ENCODE results near the gene LSP1. TPM values are rescaled to one million over a fixed set of nuclear protein-coding genes. Genes with fewer than 3 reads are reported as not detected.
A peak's percentile ranks its signal among the peaks of the same experiment; 100 is the strongest.

LSP1 gene
- total and polyA plus RNA-seq, 2 of the 4 experiments (the other 2 are of a cell fraction) = not detected

GRCh38 chr11:1837171-1838076, 15.5 kb upstream of the LSP1 start:
- CTCF ChIA-PET = no interaction called here
- BruUV-seq (replicated peaks) = no TSS peak

More at GRCh38 chr11:1837171-1838076, 15.5 kb upstream of the LSP1 start:
- ATAC-seq (ENCODE audit: low read depth) = peak; percentile 91
- intact Hi-C loops (cut with micrococcal nuclease) (loop anchor here (1.0 kb wide), 2 partner anchors 315 to 319 kb away; no protein-coding TSS in a partner anchor), dilution Hi-C loops (cut with HindIII; ENCODE audit: low sequenced_read_pairs, unreplicated experiment) (no loop called here), in situ Hi-C loops (cut with MboI; ENCODE audit: low sequenced_read_pairs) (no loop called here)
- Histone ChIP-seq H3K36me3 (ENCODE audit: control insufficient read depth, insufficient read depth, low read length) (no peaks in the 10 kb centered on the region), H2BK120ac (ENCODE audit: low read depth, low read length) (no peak overlapping the region), H3K4me1 (ENCODE audit: control insufficient read depth, insufficient read depth, low read length) (no peaks in the 10 kb centered on the region), H3K56ac (ENCODE audit: extremely low read depth, insufficient read depth, low read length) (no peak overlapping the region), H2BK5ac (ENCODE audit: low read depth, low read length, poor library complexity, severe bottlenecking) (no peak overlapping the region), H2AK5ac (ENCODE audit: low read depth, low read length) (no peak overlapping the region), H3K9me3 (ENCODE audit: control insufficient read depth, insufficient read depth, low read length) (no peaks in the 10 kb centered on the region), H2AK9ac (replicated peaks; ENCODE audit: low read depth, low read length, poor library complexity) (peak overlapping the region; percentile 50), H3K4me3 (ENCODE audit: insufficient read depth, low read depth, low read length) (no peak overlapping the region), H2BK15ac (ENCODE audit: low read depth, low read length) (no peak overlapping the region), H3K18ac (ENCODE audit: low read depth, low read length) (no peak overlapping the region), H4K8ac (ENCODE audit: low read depth in 2 of 2, low read length in 2 of 2) (no peak overlapping the region), H2AFZ (replicated peaks; ENCODE audit: low read length, poor library complexity) (peak overlapping the region; percentile 81), H3K27me3 (ENCODE audit: control insufficient read depth, insufficient read depth, low read length) (peaks cover 9% of the 10 kb centered on the region; the same call in 1 of the 2 replicates), H3K4ac (ENCODE audit: low read depth, low read length) (no peak overlapping the region), H3K23ac (ENCODE audit: low read depth, low read length) (no peak overlapping the region), H3K27ac (ENCODE audit: insufficient read depth, low read length) (no peak overlapping the region), H4K5ac (ENCODE audit: low read depth, low read length) (no peak overlapping the region), H3K9ac (ENCODE audit: low read depth, low read length) (no peak overlapping the region), H2BK20ac (ENCODE audit: low read depth, low read length) (no peak overlapping the region), H4K91ac (ENCODE audit: insufficient read depth, low read depth, low read length) (no peak overlapping the region), H3K14ac (replicated peaks; ENCODE audit: low read depth, low read length) (no peak overlapping the region), H4K20me1 (ENCODE audit: insufficient read depth, low read length) (no peaks in the 10 kb centered on the region), H3K9me1 (ENCODE audit: insufficient read depth, low read length) (no peaks in the 10 kb centered on the region), H3K4me2 (ENCODE audit: low read depth, low read length) (no peak overlapping the region), H3K79me1 (ENCODE audit: low read depth in 1 of 2, low read length in 2 of 2) (no peaks in the 10 kb centered on the region)
- TF ChIP-seq NFE2L2 (IDR thresholded peaks at IDR 0.05; ENCODE audit: low read depth, low read length) (no peak), RFX5 (IDR thresholded peaks at IDR 0.05; ENCODE audit: low read depth, low read length) (no peak), USF2 (IDR thresholded peaks at IDR 0.05; ENCODE audit: low read depth, low read length) (no peak), MAZ (IDR thresholded peaks at IDR 0.05; ENCODE audit: borderline replicate concordance, low read depth, low read length) (peak; percentile 65; the same call in 1 of the 2 replicates), CTCF (conservative IDR thresholded peaks at IDR 0.05; ENCODE audit: low read depth, low read length) (peak; percentile 85), RCOR1 (IDR thresholded peaks at IDR 0.05; ENCODE audit: insufficient replicate concordance, low read length) (no peak), SMC3 (IDR thresholded peaks at IDR 0.05; ENCODE audit: low read depth, low read length) (peak; percentile 86), RAD21 (IDR thresholded peaks at IDR 0.05; ENCODE audit: low read length) (peak; percentile 87), ELK1 (IDR thresholded peaks at IDR 0.05; ENCODE audit: borderline replicate concordance, low read depth, low read length) (no peak)
- WGBS, 2 experiments (ENCODE audit: extremely low coverage in 2 of 2, insufficient read length in 1 of 2) = 78% methylated on average over 9 of the region's 38 CpGs; no CpG with 5 or more reads in 1 of the 2 experiments
- DNase-seq = peak; percentile 28
- POLR2A ChIA-PET (ENCODE audit: unreplicated experiment) = no interaction called here
